IMR-90 (cell line): ENCODE data around the gene PINK1. TPM values are rescaled to one million over a fixed set of nuclear protein-coding genes. Genes with fewer than 3 reads are reported as not detected.

Experiments used
- ATAC-seq: fragments of 200-7000 bp; cut with Tn5 transposase; 2 replicates; pipeline ENCODE4 v1.9.1; 2020; ENCODE audit warnings: low read depth, mild to moderate bottlenecking, moderate library complexity
- BruUV-seq: library from RNA; stranded (reverse); fragments of 400-500 nt; replicated peaks from 2 replicates; lab custom pipeline; 2021; lab: Mats Ljungman, UMichigan
- CTCF ChIA-PET: fragments of 300-600 bp; formaldehyde crosslinking; extraction: SDS; loops from one replicate; lab custom pipeline; 2021; ENCODE audit warnings: antibody characterized with exemption; lab: Yijun Ruan, JAX
- POLR2A ChIA-PET: fragments of 300-600 bp; sonication (Branson Sonifier 250); formaldehyde crosslinking; loops from one replicate; lab custom pipeline; 2022; ENCODE audit warnings: antibody characterized with exemption; ENCODE audit not compliant: unreplicated experiment; lab: Charles Lee
- DNase-seq: peaks from one replicate; pipeline ENCODE4 v3.0.0; 2013
- H2AFZ ChIP-seq: replicated peaks from 2 replicates; pipeline ENCODE3; 2013; ENCODE audit warnings: low read length, mild to moderate bottlenecking; ENCODE audit not compliant: poor library complexity
- H2AK5ac ChIP-seq: 2 replicates; pipeline ENCODE4 v1.6.1; 2013; ENCODE audit warnings: low read depth, low read length, inconsistent platforms
- H2AK9ac ChIP-seq: replicated peaks from 2 replicates; pipeline ENCODE3; 2013; ENCODE audit warnings: mild to moderate bottlenecking, low read depth, low read length, moderate library complexity; ENCODE audit not compliant: poor library complexity
- H2BK120ac ChIP-seq: 2 replicates; pipeline ENCODE4 v1.6.1; 2013; ENCODE audit warnings: low read depth, low read length, inconsistent platforms
- H2BK15ac ChIP-seq: 3 replicates; pipeline ENCODE4 v1.6.1; 2013; ENCODE audit warnings: low read depth, low read length, inconsistent platforms
- H2BK20ac ChIP-seq: 2 replicates; pipeline ENCODE4 v1.6.1; 2013; ENCODE audit warnings: low read depth, mild to moderate bottlenecking, inconsistent platforms, low read length, moderate library complexity
- H2BK5ac ChIP-seq: 2 replicates; pipeline ENCODE4 v1.6.1; 2013; ENCODE audit warnings: mild to moderate bottlenecking, low read depth, low read length, inconsistent platforms; ENCODE audit not compliant: poor library complexity, severe bottlenecking
- H3K14ac ChIP-seq: replicated peaks from 2 replicates; pipeline ENCODE4 v1.6.1; 2013; ENCODE audit warnings: low read depth, low read length, inconsistent platforms
- H3K18ac ChIP-seq: 2 replicates; pipeline ENCODE4 v1.6.1; 2013; ENCODE audit warnings: low read depth, low read length, control low read depth
- H3K23ac ChIP-seq: 2 replicates; pipeline ENCODE4 v1.6.1; 2013; ENCODE audit warnings: low read depth, low read length, inconsistent platforms
- H3K27ac ChIP-seq: 2 replicates; pipeline ENCODE4 v1.5.1; 2013; ENCODE audit warnings: mild to moderate bottlenecking, control low read depth, low read length; ENCODE audit not compliant: insufficient read depth
- H3K27me3 ChIP-seq: 2 replicates; pipeline ENCODE4 v1.6.1; 2013; ENCODE audit warnings: low read length; ENCODE audit not compliant: control insufficient read depth, insufficient read depth
- H3K36me3 ChIP-seq: 2 replicates; pipeline ENCODE4 v1.6.1; 2013; ENCODE audit warnings: low read length, mixed read lengths; ENCODE audit not compliant: control insufficient read depth, insufficient read depth
- H3K4ac ChIP-seq: 2 replicates; pipeline ENCODE4 v1.6.1; 2013; ENCODE audit warnings: low read depth, low read length, inconsistent platforms
- H3K4me1 ChIP-seq: 2 replicates; pipeline ENCODE4 v1.6.1; 2013; ENCODE audit warnings: low read length, mixed read lengths; ENCODE audit not compliant: control insufficient read depth, insufficient read depth
- H3K4me2 ChIP-seq: 2 replicates; pipeline ENCODE4 v1.6.1; 2013; ENCODE audit warnings: low read depth, mild to moderate bottlenecking, control low read depth, low read length, moderate library complexity
- H3K4me3 ChIP-seq: 2 replicates; pipeline ENCODE4 v1.5.1; 2013; ENCODE audit warnings: low read depth, mild to moderate bottlenecking, control low read depth, low read length, moderate library complexity; ENCODE audit not compliant: insufficient read depth
- H3K56ac ChIP-seq: 2 replicates; pipeline ENCODE4 v1.6.1; 2013; ENCODE audit warnings: low read length, inconsistent platforms; ENCODE audit not compliant: insufficient read depth; ENCODE audit errors: extremely low read depth
- H3K79me1 ChIP-seq, 2 experiments: 2 replicates each; pipeline ENCODE4 v1.6.1; 2013; ENCODE audit warnings: low read length in 2 of 2, inconsistent platforms in 1 of 2, low read depth in 1 of 2
- H3K9ac ChIP-seq: 2 replicates; pipeline ENCODE4 v1.6.1; 2013; ENCODE audit warnings: low read depth, low read length, control low read depth
- H3K9me1 ChIP-seq: 2 replicates; pipeline ENCODE4 v1.6.1; 2013; ENCODE audit warnings: low read length, inconsistent platforms; ENCODE audit not compliant: insufficient read depth
- H3K9me3 ChIP-seq: 2 replicates; pipeline ENCODE4 v1.6.1; 2013; ENCODE audit warnings: low read length; ENCODE audit not compliant: control insufficient read depth, insufficient read depth
- H4K20me1 ChIP-seq: 2 replicates; pipeline ENCODE4 v1.6.1; 2013; ENCODE audit warnings: low read length, inconsistent platforms; ENCODE audit not compliant: insufficient read depth
- H4K5ac ChIP-seq: 2 replicates; pipeline ENCODE4 v1.6.1; 2013; ENCODE audit warnings: mild to moderate bottlenecking, low read depth, low read length, control low read depth
- H4K8ac ChIP-seq, 2 experiments: 2 replicates each; pipeline ENCODE4 v1.6.1; 2013; ENCODE audit warnings: low read depth in 2 of 2, low read length in 2 of 2, control low read depth in 1 of 2, inconsistent platforms in 1 of 2
- H4K91ac ChIP-seq: 2 replicates; pipeline ENCODE4 v1.6.1; 2013; ENCODE audit warnings: low read depth, low read length, inconsistent platforms; ENCODE audit not compliant: insufficient read depth
- BHLHE40 ChIP-seq: fragments of 150-350 bp; IDR thresholded peaks from 2 replicates; pipeline ENCODE4 v1.6.1; 2016; ENCODE audit warnings: mild to moderate bottlenecking, low read depth, low read length
- CEBPB ChIP-seq: IDR thresholded peaks from 2 replicates; pipeline ENCODE4 v1.6.1; 2012; ENCODE audit warnings: low read depth, low read length, improper control_type of control experiment
- CHD1 ChIP-seq: IDR thresholded peaks from 2 replicates; pipeline ENCODE4 v1.6.1; 2012; ENCODE audit warnings: low read depth, low read length, improper control_type of control experiment
- CTCF ChIP-seq: conservative IDR thresholded peaks from 2 replicates; pipeline ENCODE4 v1.5.1; 2012; ENCODE audit warnings: mild to moderate bottlenecking, low read depth, low read length, improper control_type of control experiment
- ELK1 ChIP-seq: fragments of 150-350 bp; IDR thresholded peaks from 2 replicates; pipeline ENCODE4 v1.6.1; 2016; ENCODE audit warnings: low read depth, mild to moderate bottlenecking, low read length, moderate library complexity, borderline replicate concordance
- FOS ChIP-seq: fragments of 150-350 bp; IDR thresholded peaks from 2 replicates; pipeline ENCODE4 v1.6.1; 2016; ENCODE audit warnings: low read depth, low read length
- MAFK ChIP-seq: IDR thresholded peaks from 2 replicates; pipeline ENCODE4 v1.6.1; 2012; ENCODE audit warnings: low read depth, low read length, improper control_type of control experiment
- MAZ ChIP-seq: IDR thresholded peaks from 2 replicates; pipeline ENCODE4 v1.6.1; 2012; ENCODE audit warnings: low read depth, mild to moderate bottlenecking, low read length, improper control_type of control experiment, moderate library complexity, borderline replicate concordance
- MXI1 ChIP-seq: IDR thresholded peaks from 2 replicates; pipeline ENCODE4 v1.6.1; 2012; ENCODE audit warnings: low read depth, mild to moderate bottlenecking, low read length, moderate library complexity, borderline replicate concordance
- NFE2L2 ChIP-seq: fragments of 150-350 bp; IDR thresholded peaks from 2 replicates; pipeline ENCODE4 v1.6.1; 2016; ENCODE audit warnings: low read depth, mild to moderate bottlenecking, low read length
- POLR2A ChIP-seq: IDR thresholded peaks from 2 replicates; pipeline ENCODE4 v1.6.1; 2012; ENCODE audit warnings: mild to moderate bottlenecking, low read depth, low read length
- RAD21 ChIP-seq: IDR thresholded peaks from 2 replicates; pipeline ENCODE4 v1.6.1; 2012; ENCODE audit warnings: low read length, improper control_type of control experiment
- RCOR1 ChIP-seq: IDR thresholded peaks from 2 replicates; pipeline ENCODE4 v1.6.1; 2012; ENCODE audit warnings: mild to moderate bottlenecking, low read length, improper control_type of control experiment; ENCODE audit not compliant: insufficient replicate concordance
- RFX5 ChIP-seq: IDR thresholded peaks from 2 replicates; pipeline ENCODE4 v1.8.0; 2012; ENCODE audit warnings: low read depth, mild to moderate bottlenecking, low read length, moderate library complexity
- SMC3 ChIP-seq: fragments of 150-350 bp; IDR thresholded peaks from 2 replicates; pipeline ENCODE4 v1.6.1; 2016; ENCODE audit warnings: low read depth, mild to moderate bottlenecking, antibody characterized with exemption, low read length, moderate library complexity
- USF2 ChIP-seq: fragments of 150-350 bp; IDR thresholded peaks from 2 replicates; pipeline ENCODE4 v1.6.1; 2017; ENCODE audit warnings: mild to moderate bottlenecking, antibody characterized with exemption, low read length, low read depth
- WGBS, 2 experiments: methylation state at CpG; one replicate each; pipeline versions ENCODE4 v1.1.5 to v1.1.7; 2013; ENCODE audit warnings: missing lambda C conversion rate in 2 of 2; ENCODE audit not compliant: insufficient read length in 1 of 2; ENCODE audit errors: extremely low coverage in 2 of 2; 5-methylcytosine and 5-hydroxymethylcytosine counted together
- dilution Hi-C: fragments of 300-500 bp; cut with HindIII; formaldehyde crosslinking; loops from one replicate; pipeline ENCODE4 v1.14.3; 2018; ENCODE audit warnings: low sequenced_read_pairs; ENCODE audit not compliant: unreplicated experiment
- in situ Hi-C: fragments of 300-500 bp; cut with MboI; formaldehyde crosslinking; loops from 3 replicates; pipeline ENCODE4 v1.14.3; 2019; ENCODE audit warnings: low sequenced_read_pairs, inconsistent platforms, mixed read lengths
- intact Hi-C: fragments of 100-400 bp; cut with micrococcal nuclease; formaldehyde crosslinking; loops from 2 replicates; pipeline ENCODE4 v1.10.0; 2022
- polyA plus RNA-seq, 3 experiments: library from polyadenylated mRNA; depleted of rRNA; stranded (reverse); fragments of >200 nt; gene quantifications; 2 replicates each; pipeline ENCODE4 v1.2.3, GENCODE V29; 2012; ENCODE audit warnings: low replicate concordance in 1 of 3
- total RNA-seq: library from RNA; depleted of rRNA; stranded (reverse); fragments of >200 nt; gene quantifications from 2 replicates; pipeline ENCODE4 v1.2.3, GENCODE V29; 2012

Gene PINK1
- total and polyA plus RNA-seq, 2 of the 4 experiments (the other 2 are of a cell fraction): 52.9 to 55.2 TPM

- Histone ChIP-seq H2BK120ac (no peak overlapping the region), H2BK20ac (no peak overlapping the region), H3K14ac (no peak overlapping the region), H3K4me2 (no peak overlapping the region), H3K4ac (no peak overlapping the region), H2AFZ (no peak overlapping the region), H3K4me1 (no peaks in the 10 kb centered on the region), H2AK5ac (no peak overlapping the region), H4K8ac (no peak overlapping the region), H4K5ac (no peak overlapping the region), H3K9me3 (0 out of 2 replicates have a peak, but pooled peaks cover 2% of the 10 kb centered on the region), H3K4me3 (no peak overlapping the region), H3K79me1 (no peaks in the 10 kb centered on the region), H2BK15ac (no peak overlapping the region), H3K27ac (no peak overlapping the region), H2AK9ac (no peak overlapping the region), H3K36me3 (no peaks in the 10 kb centered on the region), H4K20me1 (no peaks in the 10 kb centered on the region), H3K23ac (no peak overlapping the region), H3K9me1 (no peaks in the 10 kb centered on the region), H3K9ac (no peak overlapping the region), H4K91ac (no peak overlapping the region), H2BK5ac (no peak overlapping the region), H3K27me3 (peaks cover 3% of the 10 kb centered on the region), H3K56ac (no peak overlapping the region), H3K18ac (no peak overlapping the region)
- no peak for DNase-seq
- dilution Hi-C loops: no loop called here
- ChIA-PET CTCF (no interaction called here), POLR2A (no interaction called here)
- no TSS peak for BruUV-seq
- no peak for ATAC-seq
- TF ChIP-seq MAZ: no peak
- TF ChIP-seq BHLHE40: no peak
- TF ChIP-seq NFE2L2: no peak
- TF ChIP-seq CTCF: no peak
- no peak for TF ChIP-seq SMC3
- TF ChIP-seq CEBPB: no peak
- TF ChIP-seq CHD1: no peak
- no peak for TF ChIP-seq ELK1
- TF ChIP-seq RAD21: no peak
- TF ChIP-seq MAFK: no peak
- TF ChIP-seq POLR2A: no peak
- no peak for TF ChIP-seq USF2
- TF ChIP-seq MXI1: no peak
- no peak for TF ChIP-seq RCOR1
- no peak for TF ChIP-seq FOS
- no peak for TF ChIP-seq RFX5
- intact Hi-C loops: no loop called here
- WGBS, 2 experiments: no CpG with 5 or more reads among the region's 1 CpG
- in situ Hi-C loops: loop anchor here (25.0 kb wide), 1 partner anchor 412 kb away; no protein-coding TSS in a partner anchor
Measured at GRCh38 chr1:20624709-20625108, 8.5 kb upstream of the PINK1 start.
